ENCODE data around the gene PNLIPRP2.

The PNLIPRP2 gene

GRCh38 chr10:116620423-116621400 lies at the start of gene PNLIPRP2:
PNLIPRP2 (plus strand) TSS chr10:116620953.
- no peak within 1 kb of the TSS for H3K27ac ChIP-seq
- no peak for TF ChIP-seq ZFX (IDR thresholded peaks at IDR 0.05)
- TF ChIP-seq CTCF (conservative IDR thresholded peaks at IDR 0.05) = no peak

GRCh38 chr10:116574797-116575196 lies 46.0 kb upstream of the PNLIPRP2 start:
- no peak for TF ChIP-seq ZFX (IDR thresholded peaks at IDR 0.05)
- no peak for TF ChIP-seq CTCF (conservative IDR thresholded peaks at IDR 0.05)
- H3K27ac ChIP-seq = no peak overlapping the region

GRCh38 chr10:116587878-116588591 lies 32.7 kb upstream of the PNLIPRP2 start:
- no peak overlapping the region for H3K27ac ChIP-seq

GRCh38 chr10:116588995-116589394 lies 31.8 kb upstream of the PNLIPRP2 start:
- TF ChIP-seq CTCF (conservative IDR thresholded peaks at IDR 0.05) (no peak), ZFX (IDR thresholded peaks at IDR 0.05) (no peak)
- no peak overlapping the region for H3K27ac ChIP-seq

More at GRCh38 chr10:116587878-116588591, 32.7 kb upstream of the PNLIPRP2 start:
- no peak for TF ChIP-seq CTCF (conservative IDR thresholded peaks at IDR 0.05)
- no peak for TF ChIP-seq ZFX (IDR thresholded peaks at IDR 0.05)

GRCh38 chr10:116589926-116590325 lies 30.8 kb upstream of the PNLIPRP2 start:
- H3K27ac ChIP-seq = no peak overlapping the region
- TF ChIP-seq CTCF (conservative IDR thresholded peaks at IDR 0.05) = no peak
- TF ChIP-seq ZFX (IDR thresholded peaks at IDR 0.05) = no peak

- TF ChIP-seq ZFX (IDR thresholded peaks at IDR 0.05) (no peak), CTCF (conservative IDR thresholded peaks at IDR 0.05) (no peak)
These were observed 29.9 kb upstream of the PNLIPRP2 start, which contains the start of gene PNLIPRP1 for GRCh38 chr10:116590590-116591444. PNLIPRP1 (plus strand) TSS chr10:116590959; CDS start chr10:116591130, 171 bp downstream.

More at GRCh38 chr10:116590590-116591444, 29.9 kb upstream of the PNLIPRP2 start, which contains the start of gene PNLIPRP1:
- H3K27ac ChIP-seq = no peak within 1 kb of the TSS
